Measurements from ENCODE around the gene POU5F1. TPM values are rescaled to one million over a fixed set of nuclear protein-coding genes. Genes with fewer than 3 reads are reported as not detected.

The POU5F1 gene
- total and polyA plus RNA-seq, 3 donors from 2014 or later = 1.3 to 4.2 (median 3.0) TPM

GRCh38 chr6:31143148-31143547 lies 27.3 kb downstream of the POU5F1 start:
- intact Hi-C loops (cut with DNase I; ENCODE audit: low total_unique reads) = loop anchor here (10.0 kb wide), 1 partner anchor 222 kb away; no protein-coding TSS in a partner anchor
- TF ChIP-seq CTCF (IDR thresholded peaks at IDR 0.05) (no peak), POLR2A (IDR thresholded peaks at IDR 0.05) (no peak)
- H3K4me1 ChIP-seq = no peaks in the 10 kb centered on the region
- DNase-seq = peak; percentile 46
- WGBS, 2 donors = 47 to 66% methylated on average over 11 of the region's 11 CpGs
- H3K27me3 ChIP-seq = no peaks in the 10 kb centered on the region
- H3K4me3 ChIP-seq = no peak overlapping the region
- H3K36me3 ChIP-seq (ENCODE audit: low read depth, missing control alignments) = no peaks in the 10 kb centered on the region
- no peaks in the 10 kb centered on the region for H3K9me3 ChIP-seq
- H3K27ac ChIP-seq = peak overlapping the region in 1 of 2 donors; percentile 15

GRCh38 chr6:31142361-31142761 lies 28.1 kb downstream of the POU5F1 start:
- H3K36me3 ChIP-seq (ENCODE audit: low read depth, missing control alignments) = no peaks in the 10 kb centered on the region
- no peaks in the 10 kb centered on the region for H3K9me3 ChIP-seq
- no peak for DNase-seq
- no peak overlapping the region for H3K27ac ChIP-seq
- 69 to 71% methylated on average over 2 of the region's 2 CpGs for WGBS, 2 donors
- intact Hi-C loops (cut with DNase I; ENCODE audit: low total_unique reads) = loop anchor here (10.0 kb wide), 1 partner anchor 222 kb away; no protein-coding TSS in a partner anchor
- no peak overlapping the region for H3K4me3 ChIP-seq
- H3K4me1 ChIP-seq = no peaks in the 10 kb centered on the region
- no peaks in the 10 kb centered on the region for H3K27me3 ChIP-seq
- no peak for TF ChIP-seq CTCF (IDR thresholded peaks at IDR 0.05)
- no peak for TF ChIP-seq POLR2A (IDR thresholded peaks at IDR 0.05)

DNA sequence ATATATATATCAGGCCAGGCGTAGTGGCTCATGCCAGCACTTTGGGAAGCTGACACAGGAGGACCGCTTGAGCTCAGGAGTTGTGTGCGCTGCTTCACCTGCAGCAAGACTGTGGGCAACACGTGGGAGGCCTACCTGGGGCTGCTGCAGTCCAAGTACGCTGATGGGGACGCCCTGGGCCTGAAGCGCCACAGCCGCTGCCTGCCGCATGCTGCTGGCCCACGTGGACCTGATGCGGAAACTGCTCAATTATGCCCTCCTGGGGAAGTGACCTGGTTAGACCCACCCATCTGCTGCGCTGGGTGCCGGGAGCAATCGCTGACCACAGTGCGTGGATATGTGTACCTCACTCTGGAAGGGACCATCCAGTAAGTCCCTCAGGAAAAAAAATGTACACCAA lies 29.8 kb downstream of the POU5F1 start:
- Histone ChIP-seq H3K27ac (no peak overlapping the region), H3K4me3 (no peak overlapping the region), H3K9me3 (no peaks in the 10 kb centered on the region), H3K27me3 (no peaks in the 10 kb centered on the region), H3K4me1 (no peaks in the 10 kb centered on the region), H3K36me3 (ENCODE audit: low read depth, missing control alignments) (no peaks in the 10 kb centered on the region)
- intact Hi-C loops (cut with DNase I; ENCODE audit: low total_unique reads) = loop anchor here (10.0 kb wide), 1 partner anchor 224 kb away; no protein-coding TSS in a partner anchor
- DNase-seq = no peak
- no peak for TF ChIP-seq CTCF (IDR thresholded peaks at IDR 0.05)
- TF ChIP-seq POLR2A (IDR thresholded peaks at IDR 0.05) = no peak
- 85 to 88% methylated on average over 10 to 15 of the region's 15 CpGs for WGBS, 2 donors

GRCh38 chr6:31139599-31139998 lies 30.9 kb downstream of the POU5F1 start:
- no peak for DNase-seq
- Histone ChIP-seq H3K27me3 (no peaks in the 10 kb centered on the region), H3K4me1 (no peaks in the 10 kb centered on the region), H3K9me3 (no peaks in the 10 kb centered on the region), H3K27ac (no peak overlapping the region), H3K4me3 (no peak overlapping the region), H3K36me3 (ENCODE audit: low read depth, missing control alignments) (no peaks in the 10 kb centered on the region)
- WGBS, 2 donors = 28 to 40% methylated on average over 4 of the region's 4 CpGs
- intact Hi-C loops (cut with DNase I; ENCODE audit: low total_unique reads) = loop anchor here (5.0 kb wide), 1 partner anchor 53 kb away; no protein-coding TSS in a partner anchor
- TF ChIP-seq CTCF (IDR thresholded peaks at IDR 0.05) (no peak), POLR2A (IDR thresholded peaks at IDR 0.05) (no peak)

DNA sequence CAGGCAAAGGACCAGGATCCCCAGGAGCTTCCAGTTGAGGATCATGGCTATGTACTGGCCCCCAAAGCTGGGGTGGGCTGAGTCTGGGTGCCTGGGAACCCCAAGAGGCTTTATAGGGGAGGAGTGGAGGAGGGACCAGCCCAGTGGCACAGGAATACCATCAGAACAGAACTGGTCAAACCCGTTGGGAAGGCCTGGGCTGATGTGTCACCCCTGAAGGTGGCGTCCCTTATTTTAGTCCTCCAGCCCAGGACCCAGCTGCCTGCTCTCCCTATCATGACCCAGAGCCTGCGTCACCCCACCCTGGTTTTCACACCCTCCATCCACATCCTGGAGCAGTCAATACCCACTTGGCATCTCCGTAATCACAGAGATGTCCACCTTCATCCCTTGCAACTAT lies 31.5 kb downstream of the POU5F1 start, which contains the start of gene PSORS1C2:
Gene PSORS1C2, minus strand, starts transcription at position 85 of the 400 bp plus-strand sequence. Its CDS starts 40 bp downstream, at position 45.
- DNase-seq = no peak
- Histone ChIP-seq H3K27ac (no peak within 1 kb of the TSS), H3K4me1 (no peaks in the 10 kb centered on the region), H3K27me3 (no peaks in the 10 kb centered on the region), H3K4me3 (peak within 1 kb of the TSS in 1 of 2 donors; percentile 38), H3K36me3 (ENCODE audit: low read depth, missing control alignments) (no peaks in the 10 kb centered on the region), H3K9me3 (no peaks in the 10 kb centered on the region)
- TF ChIP-seq POLR2A (IDR thresholded peaks at IDR 0.05) (no peak), CTCF (IDR thresholded peaks at IDR 0.05) (no peak)
- intact Hi-C loops (cut with DNase I; ENCODE audit: low total_unique reads) = loop anchor here (5.0 kb wide), 1 partner anchor 53 kb away; no protein-coding TSS in a partner anchor
- whole genome bisulfite sequencing, 2 donors = 86 to 94% methylated on average over 4 of the region's 4 CpGs
